NK-92 (cell line): ENCODE results near the gene NHEJ1.
"Not testable (repeated sequence)": the region's sequence is repeated elsewhere in the genome, so short reads cannot be mapped to it uniquely, and the experiment has no call there.

Experiments
- DNase-seq: peaks from one replicate; lab custom pipeline; 2025; ENCODE audit not compliant: unreplicated experiment; lab: John Stamatoyannopoulos, UW

NHEJ1 gene, protein sequence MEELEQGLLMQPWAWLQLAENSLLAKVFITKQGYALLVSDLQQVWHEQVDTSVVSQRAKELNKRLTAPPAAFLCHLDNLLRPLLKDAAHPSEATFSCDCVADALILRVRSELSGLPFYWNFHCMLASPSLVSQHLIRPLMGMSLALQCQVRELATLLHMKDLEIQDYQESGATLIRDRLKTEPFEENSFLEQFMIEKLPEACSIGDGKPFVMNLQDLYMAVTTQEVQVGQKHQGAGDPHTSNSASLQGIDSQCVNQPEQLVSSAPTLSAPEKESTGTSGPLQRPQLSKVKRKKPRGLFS

DNA sequence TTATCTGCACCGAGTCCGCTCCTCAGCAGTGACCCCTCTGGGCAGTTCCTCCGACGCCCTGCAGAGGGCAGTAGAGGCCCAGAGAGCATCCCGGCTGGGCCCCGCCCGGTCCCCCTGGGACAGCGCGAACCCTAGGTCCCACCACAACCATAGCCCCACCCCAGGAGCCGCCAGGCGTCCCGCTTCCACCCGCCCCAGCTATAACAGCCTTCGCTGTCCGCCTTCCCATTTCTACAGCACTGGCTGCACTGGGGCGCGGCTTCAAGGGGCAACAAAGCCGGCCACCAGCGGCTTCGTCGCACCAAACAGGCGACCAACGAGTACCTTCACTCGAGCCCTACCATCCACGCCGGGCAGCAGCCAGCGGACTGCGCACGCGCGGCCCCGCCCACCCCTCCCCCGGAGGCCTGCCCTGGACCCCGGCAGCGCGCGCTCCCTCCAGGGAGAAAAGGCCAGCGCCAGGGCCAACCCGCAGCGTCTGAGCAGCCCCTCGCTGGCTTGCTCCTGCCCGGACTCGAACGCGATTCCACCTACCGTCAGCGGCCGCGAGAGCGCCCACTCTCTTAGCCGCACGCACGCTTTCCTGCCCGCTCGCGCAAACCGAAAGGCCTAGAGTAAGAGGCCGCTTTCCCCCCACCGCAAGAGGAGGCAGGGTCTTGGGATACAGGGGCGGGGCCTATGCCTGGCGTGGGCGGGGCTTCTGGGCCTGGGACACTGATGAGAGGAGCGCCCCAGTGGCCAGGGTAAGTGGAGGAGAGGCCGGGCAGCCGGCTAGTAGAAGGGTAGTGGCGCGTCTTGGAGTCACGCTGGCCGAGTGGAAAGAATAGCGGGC lies at the start of gene NHEJ1:
NHEJ1 (minus strand) TSS at position 630 of the 832 bp plus-strand sequence. CDS start 2,453 bp downstream, outside the sequence.
- peak; percentile 36 for DNase-seq

DNA sequence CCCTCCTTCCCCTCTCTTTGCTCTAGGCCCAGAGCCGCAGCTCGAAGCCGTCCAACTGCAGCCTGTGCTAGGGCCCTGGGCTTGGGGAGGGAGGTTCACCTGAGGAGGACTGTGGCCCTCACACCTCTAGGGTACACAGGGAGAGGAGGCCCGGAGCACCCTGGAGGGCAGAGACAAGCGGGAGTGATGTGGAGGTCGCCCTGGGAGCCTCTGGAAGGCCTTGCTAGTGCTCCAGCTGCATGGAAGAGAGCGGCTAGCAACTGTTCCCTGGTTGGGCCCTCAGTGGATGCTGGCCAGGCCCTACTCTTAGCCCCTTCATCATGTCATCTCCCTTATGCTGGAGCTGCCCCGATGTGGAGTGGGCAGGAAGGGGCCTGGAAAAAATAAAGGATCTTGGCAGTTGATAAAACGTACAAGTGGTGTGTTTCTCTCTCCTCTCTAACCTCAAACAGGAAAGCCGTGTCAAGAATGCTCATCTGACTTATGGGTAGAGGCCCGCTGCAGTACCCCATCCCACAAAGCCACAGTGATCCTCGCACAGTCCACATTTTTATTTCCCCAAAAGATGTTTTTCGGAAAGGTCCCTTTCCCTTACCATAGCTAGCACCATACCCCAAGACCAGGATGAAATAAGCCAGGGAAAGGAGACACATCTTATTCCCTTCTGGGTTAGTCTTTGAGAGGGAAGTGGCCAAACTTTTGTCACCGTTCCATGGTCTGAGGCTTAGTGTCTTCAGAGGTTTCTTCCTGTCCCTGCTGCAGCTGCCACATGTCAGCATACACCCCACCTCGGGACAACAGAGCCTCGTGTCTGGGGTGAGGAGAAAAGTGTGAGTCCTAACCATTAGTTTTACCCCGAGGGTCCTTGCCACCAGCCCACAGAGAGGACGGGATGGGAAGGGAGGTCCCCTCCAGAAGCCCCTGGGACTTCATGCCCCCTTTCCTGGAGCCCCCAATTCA lies 48.9 kb upstream of the NHEJ1 start:
- DNase-seq: no peak

DNA sequence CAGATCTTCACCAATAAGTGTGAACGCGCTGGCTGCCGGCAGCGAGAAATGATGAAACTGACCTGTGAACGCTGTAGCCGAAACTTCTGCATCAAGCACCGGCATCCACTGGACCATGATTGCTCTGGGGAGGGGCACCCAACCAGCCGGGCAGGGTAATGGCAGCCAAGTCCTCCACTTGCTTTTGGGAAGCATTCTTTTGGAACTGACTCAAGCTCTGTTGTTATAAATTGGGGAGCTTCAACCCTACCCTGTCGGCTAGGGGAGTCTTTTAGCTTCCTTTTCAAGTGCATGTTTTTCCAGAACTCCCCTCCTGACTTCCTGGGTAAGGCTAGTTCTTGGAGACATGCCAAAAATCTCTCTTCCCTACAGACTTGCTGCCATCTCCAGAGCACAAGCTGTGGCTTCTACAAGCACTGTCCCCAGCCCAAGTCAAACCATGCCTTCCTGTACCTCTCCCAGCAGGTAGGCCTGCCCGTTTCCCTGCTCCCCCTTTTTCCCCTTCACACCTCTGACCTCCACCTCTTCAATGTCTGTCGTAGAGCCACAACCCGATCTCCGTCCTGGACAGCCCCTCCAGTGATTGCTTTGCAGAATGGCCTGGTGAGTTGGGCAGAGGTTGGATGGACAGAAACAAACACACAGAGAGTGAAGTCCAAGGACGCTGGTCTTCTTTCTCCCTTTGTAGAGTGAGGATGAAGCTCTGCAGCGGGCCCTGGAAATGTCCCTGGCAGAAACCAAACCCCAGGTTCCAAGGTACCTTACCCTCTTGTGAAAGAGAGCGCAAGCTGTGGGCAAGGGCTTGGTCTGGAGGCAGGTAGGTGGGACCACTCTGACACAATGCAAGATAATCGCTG lies 47.5 kb upstream of the NHEJ1 start:
- no peak for DNase-seq

DNA sequence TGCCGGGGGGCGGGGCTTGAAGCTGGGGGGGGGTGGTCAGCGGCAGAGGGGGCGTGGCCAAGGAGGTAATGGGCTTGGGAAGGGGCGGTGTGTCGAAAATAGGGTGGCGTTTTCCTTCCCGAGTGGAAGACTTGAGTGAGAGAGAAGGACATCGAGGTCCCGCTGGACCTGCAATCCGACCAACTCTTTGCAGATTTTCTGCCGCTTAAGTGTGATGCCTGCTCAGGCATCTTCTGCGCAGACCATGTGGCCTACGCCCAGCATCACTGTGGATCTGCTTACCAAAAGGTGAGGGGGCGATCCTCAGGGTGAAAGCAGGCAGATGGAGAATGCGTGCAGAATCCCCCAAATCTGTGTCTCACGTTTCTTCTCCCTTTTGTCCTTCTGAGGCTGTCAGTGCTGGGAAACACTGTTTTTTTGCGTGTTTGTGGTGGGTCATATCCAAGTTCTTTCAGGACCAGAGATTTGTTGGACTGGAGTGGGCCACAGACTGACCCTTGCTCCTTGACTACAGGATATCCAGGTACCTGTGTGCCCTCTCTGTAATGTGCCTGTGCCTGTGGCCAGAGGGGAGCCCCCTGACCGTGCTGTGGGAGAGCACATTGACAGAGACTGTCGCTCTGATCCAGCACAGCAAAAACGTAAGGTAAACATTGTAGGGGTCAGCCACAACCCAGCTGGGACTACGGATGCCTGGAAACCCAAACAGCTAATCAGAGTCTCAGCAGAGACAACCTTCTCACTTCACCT lies 46.7 kb upstream of the NHEJ1 start:
- no peak for DNase-seq

DNA sequence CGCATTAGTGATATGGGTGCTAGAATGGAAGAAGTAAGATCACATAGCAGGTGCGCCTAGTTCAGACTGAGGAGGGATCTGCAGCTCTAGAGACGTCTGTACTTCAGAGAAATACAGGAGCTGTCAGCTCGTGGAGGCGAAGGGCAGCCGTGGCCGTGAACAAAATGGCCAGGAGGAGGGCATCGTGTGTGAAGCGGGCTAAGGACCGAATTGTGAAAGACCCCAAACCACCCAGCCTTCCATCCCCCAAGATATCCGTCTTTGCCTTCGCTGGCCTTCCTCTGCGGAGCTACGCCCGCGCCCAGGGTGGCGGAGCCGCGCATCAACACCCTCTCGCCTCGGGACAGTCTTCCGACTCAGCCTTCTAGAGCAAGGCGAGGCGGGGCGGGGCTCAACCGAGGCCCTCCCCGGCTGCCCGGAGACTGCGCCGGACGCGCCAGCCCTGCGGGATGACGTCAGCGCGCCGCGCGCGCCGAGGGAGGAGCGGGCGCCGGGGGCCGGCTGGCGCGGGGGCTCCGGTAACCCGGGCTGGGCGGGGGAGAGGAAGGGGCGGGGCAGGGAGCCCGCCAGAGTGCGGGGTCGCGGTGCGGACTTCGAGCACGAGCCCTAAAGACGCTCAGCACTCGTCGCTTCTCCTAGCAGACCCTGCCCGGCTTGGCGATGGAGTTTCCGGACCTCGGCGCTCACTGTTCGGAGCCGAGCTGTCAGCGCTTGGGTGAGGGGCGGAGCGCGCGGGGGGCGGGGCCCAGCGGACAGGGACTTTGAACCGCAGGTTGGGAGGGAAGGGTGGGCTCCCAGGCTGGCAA lies 45.9 kb upstream of the NHEJ1 start, which contains the start of gene ZFAND2B:
ZFAND2B (plus strand) TSS at position 455 of the 806 bp plus-strand sequence; CDS start at position 661, 206 bp downstream.
- peak; percentile 67 for DNase-seq

DNA sequence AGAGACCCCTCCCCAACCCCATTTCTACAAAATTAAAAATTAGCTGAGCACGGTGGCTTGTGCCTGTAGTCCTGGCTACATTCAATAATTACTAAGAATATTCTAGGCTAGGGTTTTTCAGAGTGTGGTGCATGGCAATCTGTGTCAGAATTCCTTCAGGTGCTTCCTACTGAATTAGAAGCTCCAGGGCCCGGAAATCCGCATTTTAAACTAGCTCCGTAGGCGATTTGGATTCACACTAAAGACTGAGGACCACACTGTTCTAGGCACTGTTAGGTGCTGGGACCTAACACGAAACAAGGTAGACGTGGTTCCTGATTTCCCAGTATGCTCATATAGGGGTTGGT lies 45.3 kb upstream of the NHEJ1 start:
- DNase-seq: no peak

DNA sequence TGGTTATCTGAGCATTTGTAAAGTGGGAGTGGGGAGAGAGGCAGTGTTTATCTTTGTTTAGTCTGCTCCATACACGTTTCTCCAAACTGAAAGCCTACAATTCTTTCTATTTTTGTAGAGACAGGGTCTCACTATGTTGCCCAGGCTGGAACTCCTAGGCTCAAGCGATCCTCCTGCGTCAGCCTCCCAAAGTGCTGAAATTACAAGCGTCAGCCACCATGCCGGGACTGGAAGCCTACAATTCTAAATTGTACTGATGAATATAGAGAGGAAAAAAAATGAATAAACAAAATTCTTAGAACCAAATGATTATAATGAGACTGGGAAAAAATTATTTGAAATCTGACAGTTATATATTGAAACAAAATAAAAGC lies 44.5 kb upstream of the NHEJ1 start:
- DNase-seq: no peak

DNA sequence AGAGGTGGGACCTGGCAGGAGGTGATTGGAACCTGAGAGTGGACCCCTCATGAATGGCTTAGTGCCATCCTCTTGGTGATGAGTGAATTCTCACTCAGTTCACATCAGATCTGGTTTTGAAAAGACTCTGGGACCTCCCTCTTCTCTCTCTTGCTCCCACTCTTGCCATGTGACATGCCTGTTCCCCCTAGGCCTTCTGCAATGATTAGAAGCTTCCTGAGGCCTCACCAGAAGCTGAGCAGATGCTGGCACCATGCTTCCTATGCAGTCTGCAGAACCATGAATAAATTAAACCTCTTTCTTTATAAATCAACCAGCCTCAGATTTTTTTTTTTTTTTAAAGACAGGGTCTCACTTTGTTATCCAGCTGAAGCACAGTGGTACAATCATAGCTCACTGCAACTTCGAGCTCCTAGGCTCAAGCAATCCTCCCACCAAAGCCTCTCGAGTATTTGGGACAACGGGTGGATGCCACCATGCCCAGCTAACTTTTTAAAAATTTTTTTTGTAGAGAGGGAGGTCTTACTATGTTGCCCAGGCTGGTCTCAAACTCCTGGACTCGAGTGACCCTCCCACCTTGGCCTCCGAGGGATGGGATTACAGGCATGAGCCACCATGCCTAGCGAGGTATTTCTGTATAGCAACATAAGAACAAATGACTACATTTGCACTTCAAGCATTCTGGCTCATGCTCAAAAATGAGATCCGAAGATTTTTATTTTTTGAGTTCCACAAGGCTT lies 44.0 kb upstream of the NHEJ1 start:
- no peak for DNase-seq

DNA sequence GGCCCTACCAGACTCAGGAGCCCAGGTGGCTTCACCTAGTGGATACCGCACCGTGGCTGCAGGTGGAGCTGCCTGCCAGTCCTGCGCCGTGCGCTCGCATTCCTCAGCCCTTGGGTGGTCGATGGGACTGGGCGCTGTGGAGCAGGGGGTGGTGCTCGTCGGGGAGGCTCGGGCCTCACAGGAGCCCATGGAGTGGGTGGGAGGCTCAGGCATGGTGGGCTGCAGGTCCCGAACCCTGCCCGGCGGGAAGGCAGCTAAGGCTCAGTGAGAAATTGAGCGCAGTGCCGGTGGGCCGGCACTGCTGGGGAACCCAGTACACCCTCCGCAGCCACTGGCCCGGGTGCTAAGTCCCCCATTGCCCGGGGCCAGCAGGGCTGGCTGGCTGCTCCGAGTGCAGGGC lies 40.7 kb upstream of the NHEJ1 start:
- DNase-seq: not testable (repeated sequence)

DNA sequence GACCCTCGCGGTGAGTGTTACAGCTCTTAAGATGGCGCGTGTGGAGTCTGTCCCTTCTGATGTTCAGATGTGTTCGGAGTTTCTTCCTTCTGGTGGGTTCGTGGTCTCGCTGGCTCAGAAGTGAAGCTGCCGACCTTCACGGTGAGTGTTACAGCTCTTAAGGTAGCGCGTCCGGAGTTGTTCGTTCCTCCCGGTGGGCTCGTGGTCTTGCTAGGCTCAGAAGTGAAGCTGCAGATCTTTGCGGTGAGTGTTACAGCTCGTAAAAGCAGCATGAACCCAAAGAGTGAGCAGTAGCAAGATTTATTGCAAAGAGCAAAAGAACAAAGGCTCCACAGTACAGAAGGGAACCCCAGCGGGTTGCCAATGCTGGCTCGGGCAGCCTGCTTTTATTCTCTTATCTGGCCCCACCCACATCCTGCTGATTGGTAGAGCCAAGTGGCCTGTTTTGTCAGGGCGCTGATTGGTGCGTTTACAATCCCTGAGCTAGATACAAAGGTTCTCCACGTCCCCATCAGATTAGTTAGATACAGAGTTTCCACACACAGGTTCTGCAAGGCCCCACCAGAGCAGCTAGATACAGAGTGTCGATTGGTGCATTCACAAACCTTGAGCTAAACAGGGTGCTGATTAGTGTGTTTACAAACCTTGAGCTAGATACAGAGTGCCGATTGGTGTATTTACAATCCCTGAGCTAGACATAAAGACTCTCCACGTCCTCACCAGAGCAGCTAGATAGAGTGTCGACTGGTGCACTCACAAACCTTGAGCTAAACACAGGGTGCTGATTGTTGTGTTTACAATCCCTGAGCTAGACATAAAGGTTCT lies 40.1 kb upstream of the NHEJ1 start:
- DNase-seq: not testable (repeated sequence)

DNA sequence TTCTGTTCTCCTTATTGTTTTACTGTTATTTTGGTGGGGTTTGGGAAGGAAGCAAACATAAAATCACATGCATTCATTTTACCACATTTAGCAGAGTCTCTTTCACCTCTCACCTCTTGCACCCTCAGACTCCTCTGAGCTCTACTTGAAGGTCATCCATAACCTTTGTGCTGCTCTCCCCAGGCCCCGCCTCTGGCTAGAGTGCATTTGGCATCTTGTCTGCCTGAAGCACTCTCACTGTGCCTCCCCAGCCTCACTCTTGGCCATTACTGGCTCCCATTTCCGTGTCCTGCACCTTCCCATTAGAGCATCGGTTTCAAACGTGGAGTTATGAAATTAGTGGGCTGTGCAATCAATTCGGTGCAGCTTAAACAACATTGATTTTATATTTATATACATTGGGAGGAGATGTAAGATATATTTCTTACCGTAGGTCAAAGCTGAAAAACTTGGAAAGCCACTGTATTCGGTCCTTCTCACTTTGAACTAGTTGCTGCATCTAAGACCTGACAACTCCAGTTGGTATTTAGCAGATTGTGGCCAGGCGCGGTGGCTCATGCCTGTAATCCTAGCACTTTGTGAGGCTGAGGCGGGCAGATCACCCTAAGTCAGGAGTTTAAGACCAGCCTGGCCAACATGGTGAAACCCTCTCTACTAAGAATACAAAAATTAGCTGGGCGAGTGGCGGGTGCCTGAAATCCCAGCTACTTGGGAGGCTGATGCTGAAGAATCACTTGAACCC lies 39.0 kb upstream of the NHEJ1 start:
- DNase-seq: no peak

DNA sequence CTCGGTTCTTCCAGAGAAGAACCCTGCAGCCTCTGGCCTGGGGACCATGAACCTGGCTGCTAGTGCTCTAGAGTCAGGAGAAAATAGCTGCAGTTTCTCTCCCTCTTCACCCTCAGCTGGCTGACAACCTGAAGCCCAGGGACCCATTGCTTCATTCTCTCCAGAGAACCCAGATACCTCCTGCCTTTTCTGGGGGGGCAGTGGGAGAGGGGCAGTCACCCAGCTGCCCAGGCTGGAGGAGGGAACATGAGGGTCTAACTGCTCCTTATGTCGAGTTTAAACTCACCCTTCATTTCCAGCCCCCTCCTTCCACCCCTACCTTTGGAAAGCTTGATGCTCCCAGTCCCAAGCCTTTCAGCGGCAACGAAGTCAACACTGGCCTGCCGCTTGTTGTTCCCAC lies 38.4 kb upstream of the NHEJ1 start:
- no peak for DNase-seq

DNA sequence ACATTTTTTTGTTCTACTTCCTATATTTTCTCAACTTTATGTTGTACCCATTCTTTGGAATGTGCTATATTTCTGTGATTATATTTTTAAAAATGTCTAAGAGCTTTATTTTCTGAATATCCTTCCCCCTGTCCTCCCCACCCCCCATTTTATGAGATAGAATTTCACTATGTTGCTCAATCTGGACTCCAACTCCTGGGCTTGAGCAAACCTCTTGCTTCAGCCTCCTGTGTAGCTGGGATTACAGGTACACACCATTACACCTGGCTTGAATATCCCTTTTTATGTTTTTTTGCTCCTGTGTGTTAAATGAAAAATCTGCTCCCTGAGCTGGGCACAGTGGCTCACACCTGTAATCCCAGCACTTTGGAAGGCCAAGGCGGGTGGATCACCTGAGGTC lies 36.8 kb upstream of the NHEJ1 start:
- DNase-seq: no peak

DNA sequence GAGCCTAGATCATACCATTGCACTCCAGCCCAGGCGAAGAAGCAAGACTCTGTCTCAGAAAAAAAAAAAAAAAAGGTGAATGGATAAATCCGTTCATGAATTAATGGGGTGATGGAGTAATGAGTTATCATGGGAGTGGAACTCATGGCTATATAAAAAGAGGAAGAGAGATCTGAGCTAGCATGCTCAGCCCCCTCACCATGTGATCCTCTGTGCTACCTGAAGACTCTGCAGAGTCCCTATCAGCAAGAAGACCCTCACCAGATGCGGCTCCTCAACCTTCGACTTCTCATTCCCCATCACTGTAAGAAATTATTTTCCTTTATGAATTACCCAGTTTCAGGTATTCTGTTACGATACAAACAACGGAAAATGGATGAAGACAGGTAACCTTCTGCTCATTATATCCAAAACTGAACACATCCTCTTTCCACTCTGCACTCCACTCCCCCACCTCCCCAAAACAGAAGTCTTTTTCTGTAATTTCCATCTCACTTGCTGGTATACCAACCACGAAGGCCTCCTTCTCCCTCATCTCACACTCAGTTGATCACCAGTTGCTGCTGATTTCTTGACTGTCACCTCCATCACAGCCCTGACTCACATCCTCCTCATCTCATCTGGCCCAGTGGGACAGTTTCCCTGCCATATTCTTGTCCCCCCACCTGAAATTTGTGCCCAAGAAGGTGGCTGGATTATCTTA lies 26.3 kb upstream of the NHEJ1 start:
- no peak for DNase-seq

DNA sequence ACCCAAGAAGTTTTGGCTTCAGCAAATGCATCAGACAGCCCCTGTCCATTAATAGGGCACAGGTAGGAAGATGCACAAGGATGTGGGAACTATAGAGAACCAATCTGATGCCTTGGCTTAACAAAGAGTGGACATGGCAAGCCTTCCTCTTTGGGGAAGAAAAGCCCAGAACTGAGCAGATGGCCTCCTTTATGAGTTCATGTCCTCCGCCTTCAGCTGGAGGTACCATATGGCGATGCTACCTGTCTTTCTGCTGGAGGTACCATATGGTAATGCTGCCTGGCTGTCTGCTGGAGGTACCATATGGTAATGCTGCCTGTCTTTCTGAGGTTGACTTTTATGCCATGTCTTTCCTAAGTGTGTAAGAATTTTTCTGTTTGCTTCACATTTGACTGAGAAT lies 23.5 kb upstream of the NHEJ1 start:
- DNase-seq: no peak
